Head of caudate nucleus (tissue), 42 donors: ENCODE data around the gene SMURF1.
"Not testable (repeated sequence)": the region's sequence is repeated elsewhere in the genome, so short reads cannot be mapped to it uniquely, and the experiment has no call there.

Experiments used
- DNase-seq, 42 donors: peaks; one replicate each; pipeline versions ENCODE4 v3.0.0 to v3.0.0-alpha.2; 2020 to 2021; ENCODE audit warnings: mixed read lengths in 7 of 42
- intact Hi-C: fragments of 100-400 bp; cut with DNase I; formaldehyde crosslinking; loops from one replicate; pipeline ENCODE4 v1.15.0; 2022

SMURF1 gene

GRCh38 chr7:99143853-99144672 lies at the start of gene SMURF1:
Gene SMURF1, minus strand, starts transcription at chr7:99144108. Its CDS starts 328 bp downstream, at chr7:99143780.
- peak; percentile 25 to 84 (median 68) for DNase-seq
- intact Hi-C loops, result loop anchor here (5.0 kb wide), 2 partner anchors 102 to 183 kb away; partner anchors contain the start of gene ARPC1A

DNA sequence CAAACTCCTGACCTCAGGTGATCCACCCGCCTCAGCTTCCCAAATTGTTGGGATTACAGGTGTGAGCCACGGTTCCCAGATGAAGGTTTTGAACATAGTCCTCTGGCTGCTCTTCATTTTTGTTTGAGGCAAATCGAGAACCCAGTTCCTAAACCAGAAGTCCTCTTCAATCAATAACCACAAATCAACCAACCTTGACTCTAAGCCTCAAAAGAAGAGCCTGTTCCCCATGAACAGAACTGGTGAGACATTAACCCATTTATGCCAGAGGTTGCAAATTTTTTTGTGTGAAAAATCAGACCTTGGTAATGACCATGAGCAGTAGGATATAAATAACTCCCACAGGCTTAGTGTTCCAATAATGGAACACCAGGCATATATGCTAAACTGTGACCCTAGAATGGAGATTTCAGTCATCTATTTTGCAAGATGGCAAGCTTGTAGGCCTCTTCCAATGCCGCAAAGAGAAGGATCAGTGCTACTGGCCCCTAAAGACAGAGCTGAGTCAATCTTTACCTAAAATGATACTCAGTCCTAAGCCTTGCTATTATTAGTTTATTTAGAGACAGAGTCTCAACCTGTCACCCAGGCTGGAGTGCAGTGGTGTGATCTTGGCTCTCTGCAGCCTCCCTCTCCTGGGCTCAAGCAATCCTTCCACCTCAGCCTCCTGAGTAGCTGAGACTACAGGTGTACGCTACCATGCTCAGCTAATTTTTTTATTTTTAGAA lies 48.1 kb upstream of the SMURF1 start:
- DNase-seq, result no peak
- intact Hi-C loops, result no loop called here

DNA sequence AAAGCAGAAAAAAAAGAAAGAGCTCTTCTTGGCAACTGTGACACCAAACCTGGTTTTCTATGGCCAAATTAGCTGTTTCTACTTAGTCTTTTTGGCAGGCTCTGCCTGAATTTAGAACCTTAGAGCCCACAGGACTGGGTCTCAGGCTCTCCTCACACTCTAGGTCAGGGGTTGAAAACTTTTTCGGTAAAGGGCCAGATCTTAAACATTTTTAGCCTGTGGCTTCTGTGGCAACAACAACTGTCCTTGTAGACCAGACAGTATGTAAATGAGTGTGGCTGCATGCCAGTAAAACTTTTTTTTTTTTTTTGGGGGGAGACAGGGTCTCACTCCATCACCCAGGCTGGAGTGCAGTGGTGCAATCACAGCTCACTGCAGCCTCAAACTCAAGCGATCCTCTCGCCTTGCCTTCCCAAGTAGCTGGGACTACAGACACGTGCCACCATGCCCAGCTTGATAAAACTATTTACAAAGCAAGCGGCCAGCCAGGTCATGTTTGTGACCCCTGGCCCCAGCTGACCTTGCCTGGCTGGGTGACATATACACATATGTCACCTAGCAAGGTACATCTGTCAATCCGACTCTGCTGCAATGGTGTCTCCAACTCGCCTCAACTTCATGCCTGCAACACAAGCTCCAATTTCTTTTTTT lies 46.6 kb upstream of the SMURF1 start:
- intact Hi-C loops, result no loop called here
- no peak for DNase-seq

DNA sequence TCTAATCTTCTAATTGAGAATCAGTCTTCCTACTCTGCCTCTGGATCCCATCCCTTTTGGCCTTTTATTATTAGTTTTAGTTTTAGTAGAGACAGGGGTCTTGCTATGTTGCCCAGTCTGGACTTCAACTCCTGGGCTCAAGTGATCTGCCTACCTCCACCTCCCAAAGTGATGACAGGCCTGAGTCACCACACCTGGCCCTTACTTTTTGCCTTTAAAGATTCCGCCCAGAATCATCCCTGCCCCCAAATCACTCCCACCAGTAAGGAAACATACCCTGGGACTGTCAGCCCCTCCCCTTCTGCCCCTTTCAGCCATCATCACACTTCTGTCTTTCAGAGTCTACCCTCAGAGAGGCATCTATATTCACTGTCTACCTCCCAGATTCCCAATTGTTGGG lies 45.3 kb upstream of the SMURF1 start:
- intact Hi-C loops, result no loop called here
- DNase-seq, result no peak

GRCh38 chr7:99188221-99188620 lies 44.3 kb upstream of the SMURF1 start:
- no peak for DNase-seq
- intact Hi-C loops, result no loop called here

DNA sequence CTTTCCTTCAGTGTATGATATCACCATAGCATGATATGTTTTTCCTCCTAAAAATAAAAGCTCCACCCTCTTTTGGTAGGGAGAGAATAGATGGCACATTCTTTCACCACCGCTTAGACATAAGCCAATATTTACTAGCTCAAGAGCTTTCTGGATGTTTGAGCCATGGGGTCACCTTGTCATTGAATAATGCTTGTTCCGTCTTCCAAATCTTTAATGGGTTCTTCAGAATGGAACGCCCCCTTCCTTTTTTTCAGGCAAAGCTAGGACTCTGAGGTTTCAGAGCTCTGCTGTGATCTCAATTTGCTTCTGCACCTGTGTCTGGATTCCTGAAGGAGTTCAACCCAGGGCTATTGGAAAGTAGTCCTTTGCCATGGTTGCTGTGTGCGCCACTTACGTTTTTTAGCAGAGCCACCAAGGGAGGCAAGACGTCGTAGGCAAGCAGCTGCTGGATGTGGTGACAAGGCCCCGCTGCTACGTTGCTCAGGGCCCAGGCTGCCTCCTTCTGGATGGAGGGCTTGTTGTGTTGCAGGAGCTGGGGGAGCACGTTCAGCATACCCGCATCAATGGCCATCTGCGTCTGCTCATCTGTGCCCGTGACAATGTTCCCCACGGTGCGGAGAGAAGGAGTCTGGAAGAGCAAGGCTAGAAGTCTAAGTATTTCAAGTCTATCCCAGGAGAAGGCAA lies 40.8 kb upstream of the SMURF1 start:
- no peak for DNase-seq
- intact Hi-C loops, result no loop called here

GRCh38 chr7:99180067-99180650 lies 36.3 kb upstream of the SMURF1 start:
- no peak for DNase-seq
- intact Hi-C loops, result no loop called here

DNA sequence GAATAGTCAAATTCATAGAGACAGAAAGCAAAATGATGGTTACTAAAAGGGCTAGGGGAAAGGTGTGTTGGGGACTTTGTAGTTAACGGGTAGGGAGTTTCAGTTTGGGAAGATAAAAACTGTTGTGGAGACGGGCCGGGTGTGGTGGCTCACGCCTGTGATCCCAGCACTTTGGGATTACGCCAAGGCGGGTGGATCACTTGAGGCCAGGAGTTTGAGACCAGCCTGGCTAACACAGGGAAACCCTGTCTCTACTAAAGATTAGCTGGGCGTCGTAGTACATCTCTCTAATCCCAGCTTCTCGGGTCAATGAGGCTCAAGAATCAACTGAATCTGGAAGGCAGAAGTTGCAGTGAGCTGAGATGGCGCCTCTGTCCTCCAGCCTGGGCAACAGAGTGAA lies 33.3 kb upstream of the SMURF1 start:
- no peak for DNase-seq

GRCh38 chr7:99173787-99174186 lies 29.9 kb upstream of the SMURF1 start:
- no peak for DNase-seq
- intact Hi-C loops, result loop anchor here (10.0 kb wide), 1 partner anchor 111 kb away; no protein-coding TSS in a partner anchor

More for the DNA sequence above, 33.3 kb upstream of the SMURF1 start:
- intact Hi-C loops, result loop anchor here (10.0 kb wide), 1 partner anchor 108 kb away; no protein-coding TSS in a partner anchor

- intact Hi-C loops, result loop anchor here (10.0 kb wide), 1 partner anchor 113 kb away; no protein-coding TSS in a partner anchor
These were observed 27.8 kb upstream of the SMURF1 start for GRCh38 chr7:99171731-99172130.

DNA sequence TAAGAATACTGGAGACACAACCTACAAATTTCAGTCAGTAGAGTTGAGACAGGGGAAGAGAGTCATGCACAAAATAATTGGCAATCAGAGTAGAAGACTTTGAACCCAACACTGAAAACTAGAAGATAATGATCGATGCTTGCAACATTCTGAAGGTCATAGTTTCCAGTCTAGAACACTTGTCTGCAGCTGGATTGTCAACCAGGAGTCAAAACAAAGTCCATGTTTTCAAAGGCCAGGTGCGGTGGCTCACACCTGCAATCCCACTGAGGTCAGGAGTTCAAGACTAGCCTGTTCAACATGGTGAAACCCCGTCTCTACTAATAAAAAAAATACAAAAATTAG lies 26.8 kb upstream of the SMURF1 start:
- no peak for DNase-seq
- intact Hi-C loops, result loop anchor here (10.0 kb wide), 1 partner anchor 114 kb away; no protein-coding TSS in a partner anchor

More at GRCh38 chr7:99171731-99172130, 27.8 kb upstream of the SMURF1 start:
- DNase-seq, result no peak

- intact Hi-C loops, result loop anchor here (10.0 kb wide), 1 partner anchor 115 kb away; no protein-coding TSS in a partner anchor
These were observed 26.3 kb upstream of the SMURF1 start for GRCh38 chr7:99170065-99170729.

DNA sequence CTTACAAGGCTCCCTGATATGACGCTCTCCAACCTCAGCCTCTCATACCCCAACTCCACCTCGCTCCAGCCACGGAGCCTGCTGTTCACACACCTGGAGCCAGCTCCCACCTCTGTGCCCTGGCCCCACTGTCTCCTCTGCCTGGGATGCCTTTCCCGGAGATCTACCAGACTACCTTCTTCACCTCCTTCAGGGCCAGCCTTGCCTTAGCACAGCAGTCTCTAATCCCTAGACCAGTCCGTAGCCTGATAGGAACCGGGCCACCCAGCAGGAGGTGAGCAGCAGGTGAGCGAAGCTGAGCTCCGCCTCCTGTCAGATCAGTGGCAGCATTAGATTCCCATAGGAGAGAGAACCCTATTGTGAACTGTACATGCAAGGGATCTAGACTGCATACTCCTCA lies 23.2 kb upstream of the SMURF1 start:
- no peak for DNase-seq

More at GRCh38 chr7:99170065-99170729, 26.3 kb upstream of the SMURF1 start:
- no peak for DNase-seq

GRCh38 chr7:99165816-99166215 lies 21.9 kb upstream of the SMURF1 start:
- DNase-seq, result no peak
- intact Hi-C loops, result no loop called here

More for the DNA sequence above, 23.2 kb upstream of the SMURF1 start:
- intact Hi-C loops, result no loop called here

GRCh38 chr7:99163669-99164068 lies 19.8 kb upstream of the SMURF1 start:
- DNase-seq, intact Hi-C loops: not testable (repeated sequence)

- intact Hi-C loops, result no loop called here
- DNase-seq, result no peak
These were observed 12.7 kb upstream of the SMURF1 start for GRCh38 chr7:99156649-99157048.

DNA sequence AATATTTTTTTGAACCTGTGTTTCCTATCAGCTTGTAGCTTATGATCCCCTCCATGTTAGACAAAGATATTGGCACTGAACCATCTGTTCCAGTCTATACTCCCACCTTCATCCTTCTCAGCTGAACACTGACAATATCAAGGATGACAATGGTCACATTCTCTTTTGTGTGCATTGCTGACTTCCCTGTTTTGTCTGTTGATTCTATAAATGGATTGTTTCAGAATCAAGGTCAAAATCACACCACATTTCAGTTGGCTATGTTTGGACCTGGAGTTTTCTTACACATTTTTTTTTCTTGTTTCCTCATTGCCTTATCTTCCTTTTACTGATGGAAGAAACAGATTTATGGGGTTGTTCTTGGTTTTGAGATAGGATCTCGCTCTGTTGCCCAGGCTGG lies 11.3 kb upstream of the SMURF1 start:
- intact Hi-C loops, result no loop called here
- DNase-seq, result no peak

DNA sequence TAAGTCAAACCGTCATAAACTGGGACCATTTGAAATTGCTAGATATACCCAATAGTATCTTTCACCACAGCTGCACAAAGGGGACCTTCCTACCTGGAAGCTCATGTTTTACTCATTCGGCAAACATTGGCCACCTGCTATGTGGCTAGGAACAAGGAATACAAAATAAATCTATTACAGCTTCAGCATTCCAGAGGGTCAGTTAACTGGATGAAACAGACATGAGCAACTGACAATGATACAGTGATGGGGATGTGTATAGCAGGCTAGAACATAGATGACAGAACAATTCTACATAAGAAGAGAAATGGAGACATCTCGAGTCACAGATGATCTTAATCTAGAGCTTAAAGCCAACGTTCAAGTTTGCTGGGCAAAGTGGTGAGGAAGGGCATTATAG lies 3.1 kb upstream of the SMURF1 start:
- intact Hi-C loops, result no loop called here

More for the DNA sequence above, 3.1 kb upstream of the SMURF1 start:
- no peak for DNase-seq
